ENCODE results near the gene NINJ1.

DNA sequence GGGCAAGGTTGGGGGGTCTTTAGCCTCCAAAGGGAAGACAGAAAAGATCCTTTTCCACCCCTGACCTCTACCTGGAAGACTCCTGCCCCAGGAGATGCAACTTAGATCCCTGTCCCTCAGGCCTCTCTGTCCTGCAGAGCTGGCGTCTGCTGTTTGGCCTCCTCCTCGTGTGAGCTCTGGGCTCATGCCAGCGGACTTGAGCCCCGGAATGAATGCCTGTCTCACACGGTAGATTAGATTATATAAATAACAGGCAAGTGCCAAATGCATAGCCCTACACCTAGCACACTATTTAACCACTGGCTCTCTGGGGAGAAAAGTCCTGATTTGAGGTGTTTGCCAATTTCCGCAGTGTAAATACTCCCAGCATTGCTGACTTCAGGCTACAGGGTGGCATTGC, 48.5 kb upstream of the NINJ1 start:
- TF ChIP-seq, protein P1, sequence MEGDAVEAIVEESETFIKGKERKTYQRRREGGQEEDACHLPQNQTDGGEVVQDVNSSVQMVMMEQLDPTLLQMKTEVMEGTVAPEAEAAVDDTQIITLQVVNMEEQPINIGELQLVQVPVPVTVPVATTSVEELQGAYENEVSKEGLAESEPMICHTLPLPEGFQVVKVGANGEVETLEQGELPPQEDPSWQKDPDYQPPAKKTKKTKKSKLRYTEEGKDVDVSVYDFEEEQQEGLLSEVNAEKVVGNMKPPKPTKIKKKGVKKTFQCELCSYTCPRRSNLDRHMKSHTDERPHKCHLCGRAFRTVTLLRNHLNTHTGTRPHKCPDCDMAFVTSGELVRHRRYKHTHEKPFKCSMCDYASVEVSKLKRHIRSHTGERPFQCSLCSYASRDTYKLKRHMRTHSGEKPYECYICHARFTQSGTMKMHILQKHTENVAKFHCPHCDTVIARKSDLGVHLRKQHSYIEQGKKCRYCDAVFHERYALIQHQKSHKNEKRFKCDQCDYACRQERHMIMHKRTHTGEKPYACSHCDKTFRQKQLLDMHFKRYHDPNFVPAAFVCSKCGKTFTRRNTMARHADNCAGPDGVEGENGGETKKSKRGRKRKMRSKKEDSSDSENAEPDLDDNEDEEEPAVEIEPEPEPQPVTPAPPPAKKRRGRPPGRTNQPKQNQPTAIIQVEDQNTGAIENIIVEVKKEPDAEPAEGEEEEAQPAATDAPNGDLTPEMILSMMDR (IDR thresholded peaks at IDR 0.05 in 4 of 5, conservative IDR thresholded peaks at IDR 0.05 in 1 of 5) = no peak
- TF ChIP-seq POLR2A (IDR thresholded peaks at IDR 0.05) = no peak
